Caco-2 (cell line): ENCODE data around the gene NLE1. TPM values are rescaled to one million over a fixed set of nuclear protein-coding genes. Genes with fewer than 3 reads are reported as not detected.
A peak's percentile ranks its signal among the peaks of the same experiment; 100 is the strongest.

ENCODE experiments used
- BruUV-seq: library from RNA; stranded (reverse); fragments of 400-500 nt; replicated peaks from 2 replicates; lab custom pipeline; 2021; lab: Mats Ljungman, UMichigan
- CTCF ChIA-PET: fragments of 300-600 bp; sonication (Branson Sonifier 250); formaldehyde crosslinking; loops from one replicate; lab custom pipeline; 2022; ENCODE audit warnings: antibody characterized with exemption; lab: Charles Lee
- POLR2A ChIA-PET: fragments of 300-600 bp; sonication (Branson Sonifier 250); formaldehyde crosslinking; loops from one replicate; lab custom pipeline; 2022; ENCODE audit warnings: antibody characterized with exemption; lab: Charles Lee
- DNase-seq, 2 experiments: peaks; one replicate each; pipeline versions ENCODE4 v3.0.0 to v3.0.0-alpha.2; 2020 to 2022
- H3K27me3 ChIP-seq: replicated peaks from 2 replicates; pipeline ENCODE4 v1.6.0; 2011; ENCODE audit warnings: low read length; ENCODE audit not compliant: control insufficient read depth, insufficient read depth
- H3K36me3 ChIP-seq: 2 replicates; pipeline ENCODE4 v1.5.1; 2011; ENCODE audit warnings: low read length; ENCODE audit not compliant: control insufficient read depth, insufficient read depth
- H3K4me1 ChIP-seq: fragments of 250-450 bp; sonication (Bioruptor Pico); 2 replicates; pipeline ENCODE4 v1.5.1; 2020; ENCODE audit warnings: mild to moderate bottlenecking
- H3K4me3 ChIP-seq: 2 replicates; pipeline ENCODE4 v1.5.1; 2011; ENCODE audit warnings: low read depth, mild to moderate bottlenecking, control low read depth, low read length
- H3K9me3 ChIP-seq: fragments of 250-450 bp; sonication (Bioruptor Pico); 2 replicates; pipeline ENCODE4 v1.5.1; 2020; ENCODE audit warnings: mild to moderate bottlenecking, moderate library complexity
- H3K27ac Mint-ChIP-seq: one replicate; pipeline ENCODE4 v1.8.0; 2022; ENCODE audit warnings: mixed read lengths; ENCODE audit not compliant: unreplicated experiment
- H3K27me3 Mint-ChIP-seq: one replicate; pipeline ENCODE4 v1.8.0; 2022; ENCODE audit warnings: mixed read lengths; ENCODE audit not compliant: insufficient read depth, unreplicated experiment
- H3K36me3 Mint-ChIP-seq: one replicate; pipeline ENCODE4 v1.8.0; 2022; ENCODE audit warnings: mild to moderate bottlenecking, mixed read lengths; ENCODE audit not compliant: insufficient read depth, unreplicated experiment
- H3K4me1 Mint-ChIP-seq: one replicate; pipeline ENCODE4 v1.8.0; 2022; ENCODE audit warnings: low read depth, mixed read lengths; ENCODE audit not compliant: unreplicated experiment
- H3K4me3 Mint-ChIP-seq: one replicate; pipeline ENCODE4 v1.8.0; 2022; ENCODE audit warnings: mild to moderate bottlenecking, moderate library complexity, mixed read lengths; ENCODE audit not compliant: unreplicated experiment
- H3K9me3 Mint-ChIP-seq: one replicate; pipeline ENCODE4 v1.8.0; 2022; ENCODE audit warnings: mixed read lengths; ENCODE audit not compliant: unreplicated experiment
- CTCF ChIP-seq, 2 experiments: fragments of 200-600 bp in 1 of 2; IDR thresholded peaks; 1 replicate in 1 of 2; 2 replicates in 1 of 2; pipeline versions ENCODE4 v1.5.1 to v1.8.0; 2011 to 2022; ENCODE audit warnings: antibody characterized with exemption in 1 of 2, control low read depth in 1 of 2, inconsistent platforms in 1 of 2, low read depth in 1 of 2, low read length in 1 of 2, mild to moderate bottlenecking in 1 of 2, moderate library complexity in 1 of 2; ENCODE audit not compliant: insufficient read depth in 1 of 2, severe bottlenecking in 1 of 2, unreplicated experiment in 1 of 2
- intact Hi-C: fragments of 100-400 bp; cut with micrococcal nuclease; formaldehyde crosslinking; loops from one replicate; pipeline ENCODE4 v1.10.0; 2022; ENCODE audit not compliant: unreplicated experiment
- total RNA-seq: library from RNA; stranded (reverse); gene quantifications from 2 replicates; pipeline ENCODE4 v1.2.3, GENCODE V29; 2022

The NLE1 gene
- total RNA-seq, 1 experiment from 2014 or later = 24.8 TPM

- BruUV-seq = TSS peak; percentile 25
- ChIA-PET POLR2A (no interaction called here), CTCF (interaction anchor here (0.5 to 1.7 kb wide), 9 partner anchors 10 to 154 kb away, joined by 3 to 12 read pairs (median 3); partner anchors contain the start of genes LIG3, RAD51D and RFFL)
- Histone ChIP-seq H3K4me1 (peaks cover 18% of the 10 kb centered on the region), H3K36me3 (no peaks in the 10 kb centered on the region), H3K27me3 (no peaks in the 10 kb centered on the region), H3K9me3 (no peaks in the 10 kb centered on the region), H3K4me3 (peak overlapping the region; percentile 62)
- TF ChIP-seq CTCF (IDR thresholded peaks at IDR 0.05; ENCODE audit: insufficient read depth in 1 of 2, low read depth in 1 of 2, low read length in 1 of 2, severe bottlenecking in 1 of 2, unreplicated experiment in 1 of 2) = peak in 1 of 2 experiments; percentile 8
- H3K4me3 Mint-ChIP-seq = peak overlapping the region; percentile 94
- H3K9me3 Mint-ChIP-seq = no peaks in the 10 kb centered on the region
- DNase-seq = peak; percentile 54 to 55
- peak overlapping the region; percentile 6 for H3K27ac Mint-ChIP-seq
- peaks cover 14% of the 10 kb centered on the region for H3K4me1 Mint-ChIP-seq
- H3K36me3 Mint-ChIP-seq = peaks cover under 1% of the 10 kb centered on the region
- no peaks in the 10 kb centered on the region for H3K27me3 Mint-ChIP-seq
- intact Hi-C loops = loop anchor here (1.0 to 2.0 kb wide), 3 partner anchors 20 to 91 kb away; partner anchors contain the start of gene RAD51D
Observed at GRCh38 chr17:35089586-35090296, 52.4 kb downstream of the NLE1 start.

- H3K9me3 Mint-ChIP-seq = no peaks in the 10 kb centered on the region
- intact Hi-C loops = loop anchor here (1.0 to 2.0 kb wide), 4 partner anchors 20 to 91 kb away; partner anchors contain the start of genes RAD51D and RFFL
- peaks cover 14% of the 10 kb centered on the region for H3K4me1 Mint-ChIP-seq
- H3K27ac Mint-ChIP-seq = peak overlapping the region; percentile 92
- ChIA-PET POLR2A (no interaction called here), CTCF (interaction anchor here (0.6 to 1.7 kb wide), 8 partner anchors 9 to 108 kb away, joined by 3 to 12 read pairs (median 4); partner anchors contain the start of genes LIG3, RAD51D and RFFL)
- Histone ChIP-seq H3K9me3 (no peaks in the 10 kb centered on the region), H3K4me3 (peak overlapping the region; percentile 62), H3K4me1 (peaks cover 18% of the 10 kb centered on the region), H3K27me3 (no peaks in the 10 kb centered on the region), H3K36me3 (no peaks in the 10 kb centered on the region)
- DNase-seq = peak; percentile 85 to 94
- H3K4me3 Mint-ChIP-seq = peak overlapping the region; percentile 94
- no TSS peak for BruUV-seq
- no peaks in the 10 kb centered on the region for H3K36me3 Mint-ChIP-seq
- no peaks in the 10 kb centered on the region for H3K27me3 Mint-ChIP-seq
- peak; percentile 77 to 80 for TF ChIP-seq CTCF (IDR thresholded peaks at IDR 0.05; ENCODE audit: insufficient read depth in 1 of 2, low read depth in 1 of 2, low read length in 1 of 2, severe bottlenecking in 1 of 2, unreplicated experiment in 1 of 2)
Observed at GRCh38 chr17:35088881-35089585, 53.1 kb downstream of the NLE1 start.

- intact Hi-C loops = loop anchor here (1.0 to 2.0 kb wide), 2 partner anchors 25 to 30 kb away; partner anchors contain the start of genes RAD51D and RFFL
- Mint-ChIP-seq H3K27me3 (no peaks in the 10 kb centered on the region), H3K36me3 (no peaks in the 10 kb centered on the region), H3K9me3 (no peaks in the 10 kb centered on the region), H3K27ac (peak overlapping the region; percentile 92), H3K4me3 (peak overlapping the region; percentile 94), H3K4me1 (peaks cover 14% of the 10 kb centered on the region)
- ChIA-PET CTCF (no interaction called here), POLR2A (interaction anchor here (1.1 kb wide), 1 partner anchor 37 kb away, joined by 4 read pairs; no protein-coding TSS in a partner anchor)
- Histone ChIP-seq H3K36me3 (no peaks in the 10 kb centered on the region), H3K4me1 (peaks cover 18% of the 10 kb centered on the region), H3K9me3 (no peaks in the 10 kb centered on the region), H3K4me3 (peak overlapping the region; percentile 58), H3K27me3 (no peaks in the 10 kb centered on the region)
- TSS peak; percentile 93 for BruUV-seq
- DNase-seq = peak; percentile 64 to 72
- TF ChIP-seq CTCF (IDR thresholded peaks at IDR 0.05; ENCODE audit: insufficient read depth in 1 of 2, low read depth in 1 of 2, low read length in 1 of 2, severe bottlenecking in 1 of 2, unreplicated experiment in 1 of 2) = peak in 1 of 2 experiments; percentile 22
Observed at GRCh38 chr17:35088356-35088880, 53.7 kb downstream of the NLE1 start.
